HFFc6 (cell line): Measurements from ENCODE around the gene C4orf51. TPM values are rescaled to one million over a fixed set of nuclear protein-coding genes. Genes with fewer than 3 reads are reported as not detected.

Experiments
- DNase-seq: peaks from one replicate; pipeline ENCODE4 v3.0.0-alpha.2; 2018
- H3K27ac Mint-ChIP-seq: 2 replicates; pipeline ENCODE4 v1.8.0; 2020; ENCODE audit warnings: mild to moderate bottlenecking, mixed read lengths
- H3K27me3 Mint-ChIP-seq: 2 replicates; pipeline ENCODE4 v1.8.0; 2021; ENCODE audit warnings: mild to moderate bottlenecking, moderate library complexity, mixed read lengths; ENCODE audit not compliant: insufficient read depth
- H3K36me3 Mint-ChIP-seq: 2 replicates; pipeline ENCODE4 v1.8.0; 2021; ENCODE audit warnings: low read depth, mixed read lengths
- H3K4me1 Mint-ChIP-seq: 2 replicates; pipeline ENCODE4 v1.8.0; 2020; ENCODE audit warnings: low read depth, mixed read lengths
- H3K4me3 Mint-ChIP-seq: 2 replicates; pipeline ENCODE4 v1.8.0; 2020; ENCODE audit warnings: mild to moderate bottlenecking, moderate library complexity, mixed read lengths
- H3K9me3 Mint-ChIP-seq: 2 replicates; pipeline ENCODE4 v1.8.0; 2020; ENCODE audit warnings: mild to moderate bottlenecking, mixed read lengths
- CTCF ChIP-seq: fragments of 200-600 bp; sonication (generic); IDR thresholded peaks from 2 replicates; pipeline ENCODE4 v1.5.0; 2021; ENCODE audit warnings: antibody characterized with exemption, mild to moderate bottlenecking
- total RNA-seq, 6 experiments: library from RNA; stranded (reverse); fragmentation: NEBNext Ultra II Directional; extraction: Animal tissue kit (Norgen Biotek cat#: 25700); gene quantifications; 2 replicates in 1 of 6; 3 replicates in 5 of 6; pipeline ENCODE4 v1.2.3, GENCODE V29; 2021

The C4orf51 gene
- total RNA-seq, 6 experiments from 2014 or later: not detected

DNA sequence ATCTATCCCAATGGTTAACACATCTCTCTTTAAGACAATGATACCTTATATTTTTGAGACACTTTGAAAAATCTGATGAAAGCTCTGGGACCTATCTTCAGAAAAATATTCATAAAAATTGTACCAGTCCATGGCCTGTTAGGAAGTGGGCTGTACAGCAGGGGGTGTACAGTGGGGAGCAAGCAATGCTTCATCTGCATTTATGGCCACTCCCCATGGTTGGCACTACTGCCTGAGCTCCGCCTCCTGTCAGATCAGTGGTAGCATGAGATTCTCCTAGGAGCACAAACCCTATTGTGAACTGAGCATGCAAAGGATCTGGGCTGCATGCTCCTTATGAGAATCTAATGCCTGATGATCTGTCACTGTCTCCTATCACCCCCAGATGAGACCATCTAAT lies 42.6 kb downstream of the C4orf51 start:
- Mint-ChIP-seq H3K4me3 (no peak overlapping the region), H3K4me1 (no peaks in the 10 kb centered on the region), H3K27me3 (no peaks in the 10 kb centered on the region), H3K9me3 (no peaks in the 10 kb centered on the region), H3K36me3 (no peaks in the 10 kb centered on the region), H3K27ac (no peak overlapping the region)
- TF ChIP-seq CTCF: no peak
- DNase-seq: no peak

DNA sequence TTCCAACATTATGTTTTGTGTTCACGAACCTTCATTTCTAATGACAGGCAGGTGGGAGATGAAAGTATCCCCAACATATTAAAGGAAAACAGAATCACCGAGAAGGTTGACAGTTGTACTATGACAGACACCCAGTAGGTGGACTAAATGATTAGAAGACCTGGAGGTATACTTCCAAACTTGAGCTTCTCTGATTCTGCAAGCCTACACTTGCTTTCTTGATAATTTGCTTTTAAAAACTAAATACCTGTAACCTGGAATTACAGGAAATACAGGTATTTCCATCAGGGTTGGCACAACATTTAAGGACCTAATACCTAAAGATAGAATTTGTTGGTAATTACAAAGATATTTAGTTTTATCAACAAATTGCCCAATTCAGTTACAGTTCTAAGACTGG lies 43.4 kb downstream of the C4orf51 start:
- Mint-ChIP-seq H3K27ac (no peak overlapping the region), H3K36me3 (no peaks in the 10 kb centered on the region), H3K27me3 (no peaks in the 10 kb centered on the region), H3K4me3 (no peak overlapping the region), H3K9me3 (no peaks in the 10 kb centered on the region), H3K4me1 (no peaks in the 10 kb centered on the region)
- TF ChIP-seq CTCF: 0 out of 2 replicates have a peak, but pooled peaks have one; percentile 17
- no peak for DNase-seq

- Mint-ChIP-seq H3K27ac (no peak overlapping the region), H3K36me3 (no peaks in the 10 kb centered on the region), H3K9me3 (no peaks in the 10 kb centered on the region), H3K4me3 (no peak overlapping the region), H3K4me1 (peaks cover 35% of the 10 kb centered on the region), H3K27me3 (no peaks in the 10 kb centered on the region; the same call in none of the 2 replicates)
- DNase-seq: no peak
- TF ChIP-seq CTCF: no peak
Observed at GRCh38 chr4:145730026-145730425, 50.1 kb downstream of the C4orf51 start.

DNA sequence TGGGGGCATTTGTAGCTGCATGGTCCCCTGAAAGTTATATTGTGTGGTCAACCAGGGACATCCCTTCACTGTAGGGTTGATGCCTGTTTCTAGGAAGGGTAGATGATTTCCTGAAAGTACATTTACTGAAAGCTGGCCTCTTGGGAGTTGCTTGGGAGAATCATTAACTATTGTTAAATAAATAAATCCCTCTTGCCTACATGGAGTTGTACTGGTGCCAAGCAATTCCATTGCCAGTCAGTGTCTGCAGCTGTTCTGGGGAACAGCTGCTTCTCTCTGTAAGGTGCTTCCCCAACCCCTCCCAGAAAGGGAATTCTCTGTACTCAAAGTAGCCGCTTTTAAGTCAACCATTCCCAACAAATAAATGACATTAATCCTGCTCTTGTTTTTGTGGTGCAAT lies 51.1 kb downstream of the C4orf51 start:
- Mint-ChIP-seq H3K4me3 (no peak overlapping the region), H3K27ac (peak overlapping the region; percentile 36; the same call in 1 of the 2 replicates), H3K36me3 (no peaks in the 10 kb centered on the region), H3K27me3 (no peaks in the 10 kb centered on the region; the same call in none of the 2 replicates), H3K9me3 (no peaks in the 10 kb centered on the region), H3K4me1 (peaks cover 45% of the 10 kb centered on the region)
- DNase-seq: no peak
- no peak for TF ChIP-seq CTCF

GRCh38 chr4:145732001-145732815 lies 52.3 kb downstream of the C4orf51 start:
- no peak for DNase-seq
- peak overlapping the region; percentile 89 for H3K4me3 Mint-ChIP-seq
- H3K36me3 Mint-ChIP-seq: no peaks in the 10 kb centered on the region
- peaks cover 57% of the 10 kb centered on the region for H3K4me1 Mint-ChIP-seq
- no peaks in the 10 kb centered on the region for H3K9me3 Mint-ChIP-seq
- H3K27ac Mint-ChIP-seq: peak overlapping the region; percentile 100
- no peak for TF ChIP-seq CTCF
- H3K27me3 Mint-ChIP-seq: no peaks in the 10 kb centered on the region; the same call in none of the 2 replicates
